ENCODE measurements around the gene ARMH2. TPM values are rescaled to one million over a fixed set of nuclear protein-coding genes. Genes with fewer than 3 reads are reported as not detected.

The ARMH2 gene
- total RNA-seq, 1 experiment from 2014 or later = not detected

- H3K4me3 ChIP-seq (ENCODE audit: low read length) = no peak overlapping the region
- H3K27ac ChIP-seq (ENCODE audit: low read length) = no peak overlapping the region
- H3K79me2 ChIP-seq (ENCODE audit: low read length) = peaks cover 75% of the 10 kb centered on the region
- peaks cover 33% of the 10 kb centered on the region for H3K4me1 ChIP-seq (ENCODE audit: low read length)
- no peak overlapping the region for H2AFZ ChIP-seq (ENCODE audit: low read length)
- H3K36me3 ChIP-seq (ENCODE audit: insufficient read depth, low read length) = peaks cover 63% of the 10 kb centered on the region
- no peak for DNase-seq
- no peaks in the 10 kb centered on the region for H3K9me2 ChIP-seq (replicated peaks; ENCODE audit: insufficient read depth, low read length)
- peaks cover 9% of the 10 kb centered on the region; the same call in 1 of the 2 replicates for H4K20me1 ChIP-seq (ENCODE audit: insufficient read depth, low read depth, low read length)
- no peak overlapping the region for H3K9ac ChIP-seq (ENCODE audit: low read length)
- H3K9me3 ChIP-seq (ENCODE audit: low read length) = no peaks in the 10 kb centered on the region
- H3K27me3 ChIP-seq (ENCODE audit: low read length) = no peaks in the 10 kb centered on the region
- peak overlapping the region; percentile 83 for H3K4me2 ChIP-seq (ENCODE audit: low read depth, low read length, poor library complexity, severe bottlenecking)
Measured at GRCh38 chr6:24779416-24780016, 19.2 kb downstream of the ARMH2 start.

GRCh38 chr6:24778878-24779277 is 19.8 kb downstream of the ARMH2 start:
- Histone ChIP-seq H3K9ac (ENCODE audit: low read length) (no peak overlapping the region), H3K79me2 (ENCODE audit: low read length) (peaks cover 70% of the 10 kb centered on the region), H2AFZ (ENCODE audit: low read length) (no peak overlapping the region), H3K4me3 (ENCODE audit: low read length) (no peak overlapping the region), H3K27me3 (ENCODE audit: low read length) (no peaks in the 10 kb centered on the region), H3K4me1 (ENCODE audit: low read length) (peaks cover 37% of the 10 kb centered on the region), H4K20me1 (ENCODE audit: insufficient read depth, low read depth, low read length) (peaks cover 9% of the 10 kb centered on the region; the same call in 1 of the 2 replicates), H3K9me2 (replicated peaks; ENCODE audit: insufficient read depth, low read length) (no peaks in the 10 kb centered on the region), H3K36me3 (ENCODE audit: insufficient read depth, low read length) (peaks cover 57% of the 10 kb centered on the region), H3K27ac (ENCODE audit: low read length) (no peak overlapping the region), H3K4me2 (ENCODE audit: low read depth, low read length, poor library complexity, severe bottlenecking) (peak overlapping the region; percentile 83), H3K9me3 (ENCODE audit: low read length) (no peaks in the 10 kb centered on the region)
- DNase-seq = no peak

GRCh38 chr6:24778121-24778520 is 20.6 kb downstream of the ARMH2 start:
- Histone ChIP-seq H3K9ac (ENCODE audit: low read length) (0 out of 2 replicates have a peak overlapping the region, but pooled peaks have one; percentile 99), H3K4me1 (ENCODE audit: low read length) (peaks cover 37% of the 10 kb centered on the region), H4K20me1 (ENCODE audit: insufficient read depth, low read depth, low read length) (peaks cover 9% of the 10 kb centered on the region; the same call in 1 of the 2 replicates), H3K27me3 (ENCODE audit: low read length) (no peaks in the 10 kb centered on the region), H3K79me2 (ENCODE audit: low read length) (peaks cover 70% of the 10 kb centered on the region), H3K27ac (ENCODE audit: low read length) (0 out of 2 replicates have a peak overlapping the region, but pooled peaks have one; percentile 9), H3K4me2 (ENCODE audit: low read depth, low read length, poor library complexity, severe bottlenecking) (peak overlapping the region; percentile 83), H3K36me3 (ENCODE audit: insufficient read depth, low read length) (peaks cover 53% of the 10 kb centered on the region), H3K9me2 (replicated peaks; ENCODE audit: insufficient read depth, low read length) (no peaks in the 10 kb centered on the region), H3K9me3 (ENCODE audit: low read length) (no peaks in the 10 kb centered on the region), H2AFZ (ENCODE audit: low read length) (no peak overlapping the region), H3K4me3 (ENCODE audit: low read length) (peak overlapping the region; percentile 94)
- no peak for DNase-seq

GRCh38 chr6:24777227-24777626 is 21.5 kb downstream of the ARMH2 start:
- H3K9me2 ChIP-seq (replicated peaks; ENCODE audit: insufficient read depth, low read length) = no peaks in the 10 kb centered on the region
- H3K36me3 ChIP-seq (ENCODE audit: insufficient read depth, low read length) = peaks cover 45% of the 10 kb centered on the region
- peaks cover 70% of the 10 kb centered on the region for H3K79me2 ChIP-seq (ENCODE audit: low read length)
- H2AFZ ChIP-seq (ENCODE audit: low read length) = no peak overlapping the region
- H3K4me1 ChIP-seq (ENCODE audit: low read length) = peaks cover 37% of the 10 kb centered on the region
- no peaks in the 10 kb centered on the region for H3K9me3 ChIP-seq (ENCODE audit: low read length)
- peak overlapping the region; percentile 83 for H3K4me2 ChIP-seq (ENCODE audit: low read depth, low read length, poor library complexity, severe bottlenecking)
- H3K27me3 ChIP-seq (ENCODE audit: low read length) = no peaks in the 10 kb centered on the region
- H3K4me3 ChIP-seq (ENCODE audit: low read length) = peak overlapping the region; percentile 94
- peaks cover 9% of the 10 kb centered on the region; the same call in 1 of the 2 replicates for H4K20me1 ChIP-seq (ENCODE audit: insufficient read depth, low read depth, low read length)
- peak overlapping the region; percentile 99 for H3K9ac ChIP-seq (ENCODE audit: low read length)
- H3K27ac ChIP-seq (ENCODE audit: low read length) = no peak overlapping the region; the same call in 1 of the 2 replicates
- no peak for DNase-seq

- peak; percentile 66 for DNase-seq
- Histone ChIP-seq H4K20me1 (ENCODE audit: insufficient read depth, low read depth, low read length) (peaks cover 9% of the 10 kb centered on the region; the same call in 1 of the 2 replicates), H3K79me2 (ENCODE audit: low read length) (peaks cover 57% of the 10 kb centered on the region), H3K9me3 (ENCODE audit: low read length) (no peaks in the 10 kb centered on the region), H3K27me3 (ENCODE audit: low read length) (no peaks in the 10 kb centered on the region), H3K9me2 (replicated peaks; ENCODE audit: insufficient read depth, low read length) (no peaks in the 10 kb centered on the region), H3K4me2 (ENCODE audit: low read depth, low read length, poor library complexity, severe bottlenecking) (peak overlapping the region; percentile 83), H3K9ac (ENCODE audit: low read length) (peak overlapping the region; percentile 99), H3K27ac (ENCODE audit: low read length) (peak overlapping the region; percentile 92), H3K4me3 (ENCODE audit: low read length) (peak overlapping the region; percentile 94), H2AFZ (ENCODE audit: low read length) (no peak overlapping the region), H3K36me3 (ENCODE audit: insufficient read depth, low read length) (peaks cover 33% of the 10 kb centered on the region), H3K4me1 (ENCODE audit: low read length) (peaks cover 37% of the 10 kb centered on the region)
Measured at GRCh38 chr6:24775520-24776058, 23.1 kb downstream of the ARMH2 start.

GRCh38 chr6:24774696-24775519 is 23.8 kb downstream of the ARMH2 start, which contains the start of gene GMNN:
TSS of gene GMNN (plus strand) at chr6:24774937. CDS start at chr6:24777247, 2,310 bp downstream.
- H3K4me1 ChIP-seq (ENCODE audit: low read length) = peaks cover 37% of the 10 kb centered on the region
- H3K9me3 ChIP-seq (ENCODE audit: low read length) = no peaks in the 10 kb centered on the region
- peak within 1 kb of the TSS; percentile 83 for H3K4me2 ChIP-seq (ENCODE audit: low read depth, low read length, poor library complexity, severe bottlenecking)
- H3K27ac ChIP-seq (ENCODE audit: low read length) = peak within 1 kb of the TSS; percentile 92
- H3K36me3 ChIP-seq (ENCODE audit: insufficient read depth, low read length) = peaks cover 26% of the 10 kb centered on the region; the same call in 1 of the 2 replicates
- peak; percentile 99 for DNase-seq
- H3K9ac ChIP-seq (ENCODE audit: low read length) = peak within 1 kb of the TSS; percentile 99
- H3K4me3 ChIP-seq (ENCODE audit: low read length) = peak within 1 kb of the TSS; percentile 94
- H2AFZ ChIP-seq (ENCODE audit: low read length) = peak within 1 kb of the TSS; percentile 54; the same call in 1 of the 2 replicates
- no peaks in the 10 kb centered on the region for H3K27me3 ChIP-seq (ENCODE audit: low read length)
- H3K9me2 ChIP-seq (replicated peaks; ENCODE audit: insufficient read depth, low read length) = no peaks in the 10 kb centered on the region
- peaks cover 9% of the 10 kb centered on the region; the same call in 1 of the 2 replicates for H4K20me1 ChIP-seq (ENCODE audit: insufficient read depth, low read depth, low read length)
- peaks cover 50% of the 10 kb centered on the region for H3K79me2 ChIP-seq (ENCODE audit: low read length)

GRCh38 chr6:24768361-24768760 is 30.4 kb downstream of the ARMH2 start:
- no peak overlapping the region for H3K9ac ChIP-seq (ENCODE audit: low read length)
- H4K20me1 ChIP-seq (ENCODE audit: insufficient read depth, low read depth, low read length) = no peaks in the 10 kb centered on the region
- DNase-seq = no peak
- H3K4me3 ChIP-seq (ENCODE audit: low read length) = no peak overlapping the region
- H3K9me2 ChIP-seq (replicated peaks; ENCODE audit: insufficient read depth, low read length) = no peaks in the 10 kb centered on the region
- no peaks in the 10 kb centered on the region for H3K36me3 ChIP-seq (ENCODE audit: insufficient read depth, low read length)
- H3K9me3 ChIP-seq (ENCODE audit: low read length) = no peaks in the 10 kb centered on the region
- H3K4me1 ChIP-seq (ENCODE audit: low read length) = peaks cover 2% of the 10 kb centered on the region; the same call in 1 of the 2 replicates
- H2AFZ ChIP-seq (ENCODE audit: low read length) = no peak overlapping the region
- H3K79me2 ChIP-seq (ENCODE audit: low read length) = no peaks in the 10 kb centered on the region
- H3K27me3 ChIP-seq (ENCODE audit: low read length) = no peaks in the 10 kb centered on the region
- no peak overlapping the region for H3K4me2 ChIP-seq (ENCODE audit: low read depth, low read length, poor library complexity, severe bottlenecking)
- no peak overlapping the region for H3K27ac ChIP-seq (ENCODE audit: low read length)
